HG02623 (cell line): Measurements from ENCODE around the gene NCS1.

Experiments
- ATAC-seq: cut with Tn5 transposase; IDR thresholded peaks from one replicate; pipeline ENCODE4 v1.9.1; 2021; ENCODE audit warnings: moderate library complexity; ENCODE audit not compliant: unreplicated experiment

Gene NCS1

DNA sequence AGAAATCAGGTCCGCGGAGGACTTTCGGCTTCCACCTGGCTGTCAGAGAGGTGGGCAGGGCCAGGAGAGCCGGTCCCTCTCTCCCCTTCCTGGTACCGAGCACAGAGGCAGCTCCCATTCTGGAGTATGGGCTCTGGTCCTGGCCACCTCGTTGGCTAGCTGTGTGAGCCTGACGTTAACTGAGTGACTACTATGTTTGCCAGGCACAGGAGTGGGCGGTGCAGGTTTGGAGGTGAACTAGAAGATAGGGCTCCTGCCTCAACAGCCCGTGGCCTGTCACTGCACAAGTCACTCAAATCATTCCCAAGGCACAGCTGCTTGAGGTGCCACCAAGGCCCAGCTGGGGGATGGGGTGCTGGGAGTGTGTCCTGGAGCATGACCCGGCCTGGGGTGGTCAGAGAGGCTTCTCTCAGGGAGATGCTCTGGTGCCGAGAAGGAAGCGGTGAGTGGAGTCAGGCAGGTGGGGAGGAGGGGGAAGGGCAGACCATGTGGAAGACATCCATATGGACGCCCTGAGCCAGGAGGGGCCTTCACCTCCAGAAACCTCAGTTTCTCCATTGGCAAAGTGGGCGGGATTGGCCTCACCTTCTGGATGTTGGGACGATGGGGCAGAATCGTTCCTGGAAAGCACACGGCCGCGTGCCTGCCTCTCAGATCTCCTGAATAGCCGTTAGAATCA is 39.5 kb downstream of the NCS1 start:
- ATAC-seq, result no peak

DNA sequence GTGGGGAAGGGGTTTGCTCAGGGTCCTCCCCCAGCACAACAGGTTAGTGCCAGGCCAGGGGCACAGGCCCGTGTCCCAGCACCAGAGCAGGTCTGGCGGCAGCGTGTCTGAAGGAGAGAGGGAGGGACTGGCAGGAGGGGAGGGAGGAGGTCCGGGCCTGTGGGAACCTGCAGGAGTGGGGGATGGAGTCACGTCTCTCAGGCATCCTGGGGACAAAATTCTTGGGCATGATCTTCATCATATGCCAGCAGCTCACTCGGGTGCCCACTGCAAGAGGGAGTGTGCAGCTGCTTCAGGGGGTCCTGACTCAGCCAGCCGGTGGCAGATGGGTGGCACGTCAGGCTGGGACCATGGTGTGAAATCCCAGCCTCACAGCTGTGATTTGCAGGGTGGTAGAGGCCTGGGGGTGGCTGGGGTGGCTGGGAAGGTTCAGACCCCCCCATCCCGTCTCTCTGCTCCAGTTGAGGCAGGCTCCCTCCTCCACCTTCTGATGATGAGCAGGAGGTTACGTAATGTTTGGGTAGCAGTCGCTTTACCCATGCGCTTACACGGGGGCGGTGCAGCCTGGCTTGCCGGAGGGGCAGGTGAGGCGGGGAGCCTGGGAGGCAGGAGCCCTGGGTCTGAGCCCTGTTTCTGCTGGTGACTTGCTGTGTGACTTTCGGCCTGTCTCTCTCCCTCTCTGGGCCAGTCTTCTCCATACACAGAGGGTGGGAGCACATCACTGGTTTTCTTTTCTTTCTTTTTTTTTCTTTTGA is 40.5 kb downstream of the NCS1 start:
- ATAC-seq, result no peak

DNA sequence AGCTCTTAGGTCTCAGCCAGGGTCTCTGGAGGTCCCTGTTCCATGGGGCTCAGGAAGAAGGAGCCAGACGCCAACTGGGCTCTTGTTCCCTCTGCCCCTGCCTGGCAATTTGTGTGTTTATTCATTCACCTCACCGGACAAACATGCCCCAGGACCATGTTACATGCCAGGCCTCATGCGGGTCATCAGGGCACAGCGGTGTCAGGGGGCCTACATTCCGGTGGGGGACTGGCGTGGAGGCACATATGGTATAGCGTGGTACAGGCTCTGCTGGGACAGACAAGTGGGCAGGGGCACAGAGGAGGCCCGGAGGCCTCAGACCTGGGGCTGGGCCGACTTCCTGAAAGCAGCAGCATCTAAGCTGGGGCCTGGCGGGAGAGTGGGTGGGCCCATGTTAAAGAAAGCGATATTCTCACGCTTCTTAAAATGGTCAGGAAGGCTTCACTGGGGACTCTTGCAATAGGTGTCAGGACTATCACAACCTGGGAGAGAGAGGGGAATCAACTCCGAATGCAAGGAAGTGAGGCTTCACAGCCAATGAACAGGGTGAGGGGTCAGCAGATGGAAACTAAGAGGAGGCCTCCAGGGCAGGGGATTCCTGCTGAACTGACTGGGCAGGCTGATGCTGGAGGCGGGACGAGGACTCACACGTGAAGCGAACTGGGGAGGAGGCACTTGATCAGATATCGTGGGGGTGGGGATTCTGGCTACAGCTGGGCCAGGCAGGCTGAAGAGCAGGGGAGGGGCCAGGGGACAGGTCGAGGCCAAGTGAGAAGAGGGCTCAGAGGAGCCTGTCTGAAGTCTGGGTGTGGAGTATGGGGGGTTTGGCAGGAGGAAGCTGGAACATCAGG is 41.9 kb downstream of the NCS1 start:
- ATAC-seq, result no peak

DNA sequence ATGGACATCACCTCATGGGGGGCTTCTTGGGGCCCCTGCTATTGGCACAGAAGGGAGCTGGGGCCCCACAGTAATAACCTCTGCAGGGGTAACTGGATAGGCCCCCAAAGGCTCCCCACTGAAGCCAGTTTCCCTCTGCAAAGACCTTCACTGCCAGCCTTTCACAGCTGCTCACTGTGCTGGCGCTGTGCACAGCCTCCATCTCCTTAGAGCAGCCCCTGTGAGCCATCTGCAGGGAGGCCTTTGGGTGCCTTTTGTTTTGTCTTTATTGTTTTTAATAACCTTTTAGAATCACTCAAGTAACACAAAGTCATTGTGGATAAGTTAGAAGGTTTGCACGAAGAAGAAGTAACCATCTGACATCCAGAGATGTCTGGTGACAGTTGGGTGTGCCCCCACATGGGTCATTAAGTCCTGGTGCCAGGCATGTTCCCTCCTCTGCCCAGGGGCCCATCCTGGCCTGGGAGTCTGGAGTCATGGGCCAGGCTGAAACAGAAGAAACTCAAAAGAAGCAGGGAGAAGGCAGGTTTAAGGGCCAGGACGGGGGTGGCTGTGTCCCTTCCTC is 42.7 kb downstream of the NCS1 start:
- ATAC-seq, result no peak

DNA sequence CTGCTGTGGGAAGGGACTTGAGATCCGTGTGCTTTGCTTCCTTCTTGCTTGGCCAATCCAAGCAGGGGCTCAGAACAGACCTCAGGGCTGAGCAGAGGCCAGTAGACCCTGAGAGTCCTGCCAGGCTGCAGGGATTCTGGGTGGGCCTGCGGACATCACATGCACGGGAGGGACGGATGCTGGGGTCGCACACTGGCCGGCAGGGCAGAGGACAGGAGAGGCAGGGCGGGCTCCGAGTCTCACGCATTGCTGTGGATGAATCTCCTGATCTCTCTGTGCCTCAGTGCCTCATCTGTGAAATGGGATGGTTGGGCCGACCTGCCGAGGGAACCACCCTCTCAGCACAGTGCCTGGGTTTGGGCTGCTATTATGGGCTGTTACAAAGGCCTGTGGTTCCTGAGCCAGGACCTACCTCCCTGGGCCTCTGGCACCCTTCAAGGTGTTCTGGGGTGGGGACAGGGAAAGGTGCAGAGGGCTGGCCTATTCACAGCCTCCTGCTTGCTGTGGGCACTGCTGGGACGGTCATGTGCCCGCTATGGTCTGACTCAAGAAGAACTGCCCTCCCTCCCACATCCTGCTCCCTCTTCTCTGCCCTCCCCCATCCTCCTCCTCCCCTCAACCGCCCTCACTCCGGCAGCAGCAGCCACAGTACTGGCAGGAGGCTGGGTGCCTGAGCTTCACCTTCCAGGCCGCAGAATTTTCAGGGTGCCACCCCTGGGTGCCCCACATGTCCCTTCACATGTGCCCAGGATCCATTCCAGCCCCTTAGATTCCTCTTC is 43.3 kb downstream of the NCS1 start:
- no peak for ATAC-seq

DNA sequence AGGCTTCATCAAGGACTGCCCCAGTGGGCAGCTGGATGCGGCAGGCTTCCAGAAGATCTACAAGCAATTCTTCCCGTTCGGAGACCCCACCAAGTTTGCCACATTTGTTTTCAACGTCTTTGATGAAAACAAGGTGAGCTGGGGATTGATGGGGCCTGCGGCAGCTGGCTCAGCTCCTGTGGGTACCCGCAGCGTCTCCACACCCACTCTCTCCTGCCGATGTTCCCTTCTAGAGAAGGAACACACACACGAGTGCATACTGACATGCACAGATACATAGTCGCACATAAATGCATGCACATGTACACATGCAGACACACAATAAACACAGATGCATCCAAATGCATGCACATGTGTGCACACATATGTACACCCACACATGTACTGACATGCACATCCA is 45.6 kb downstream of the NCS1 start:
- ATAC-seq, result no peak

DNA sequence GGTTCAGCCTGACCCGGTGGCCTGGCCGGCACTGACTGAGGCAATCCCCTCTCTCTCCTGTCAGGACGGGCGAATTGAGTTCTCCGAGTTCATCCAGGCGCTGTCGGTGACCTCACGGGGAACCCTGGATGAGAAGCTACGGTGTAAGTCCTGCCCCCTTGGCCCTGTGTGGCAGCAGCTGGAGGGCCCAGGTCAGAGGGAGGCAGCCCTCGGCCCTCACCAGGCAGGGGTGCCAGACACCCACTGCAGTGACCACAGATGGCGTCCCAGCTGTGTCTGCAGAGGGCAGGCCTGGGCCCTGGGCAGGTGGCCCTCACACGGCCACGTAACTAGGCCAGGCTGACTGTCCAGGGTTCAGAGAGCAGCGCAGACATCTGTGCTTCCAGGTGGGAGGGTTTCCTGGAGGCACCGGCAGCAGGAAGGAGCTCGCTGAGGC is 47.5 kb downstream of the NCS1 start:
- ATAC-seq, result no peak

DNA sequence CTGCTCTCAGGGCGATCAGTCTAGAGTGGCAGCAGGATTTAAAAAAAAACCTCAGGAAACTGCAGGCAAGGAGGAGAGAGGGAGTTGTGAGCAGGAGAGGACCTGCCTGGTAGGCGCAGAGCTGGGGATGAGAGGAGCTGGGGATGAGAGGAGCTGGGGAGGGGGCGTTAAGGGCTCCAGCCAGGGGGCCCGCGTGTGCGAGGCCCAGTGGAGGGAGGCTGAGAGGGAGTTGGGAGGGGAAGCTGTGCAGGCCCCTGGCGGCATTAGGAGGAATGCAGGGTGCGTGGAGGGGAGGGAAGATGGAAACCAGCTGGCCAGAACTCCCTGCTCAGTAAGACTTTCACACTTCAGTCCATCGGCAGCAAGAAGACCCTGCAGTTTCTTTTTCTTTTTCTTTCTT is 48.1 kb downstream of the NCS1 start:
- ATAC-seq, result no peak

DNA sequence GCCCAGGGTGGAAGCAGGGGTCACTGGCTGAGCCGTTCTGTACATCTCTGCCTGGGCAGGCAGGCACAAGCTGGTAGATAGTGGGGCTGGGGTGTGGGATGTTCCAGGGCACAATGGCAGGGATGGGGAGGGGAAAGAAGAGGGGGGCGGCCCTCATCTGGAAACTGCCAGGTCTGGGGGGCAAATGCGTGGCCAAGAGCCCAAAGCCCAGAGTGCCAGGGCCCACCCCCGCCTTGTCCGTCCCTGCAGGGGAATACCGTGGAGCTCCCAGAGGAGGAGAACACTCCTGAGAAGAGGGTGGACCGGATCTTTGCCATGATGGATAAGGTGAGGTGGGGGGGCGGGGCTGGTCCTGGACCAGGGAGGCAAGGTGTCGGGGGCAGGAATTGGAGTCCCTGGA is 50.6 kb downstream of the NCS1 start:
- no peak for ATAC-seq

DNA sequence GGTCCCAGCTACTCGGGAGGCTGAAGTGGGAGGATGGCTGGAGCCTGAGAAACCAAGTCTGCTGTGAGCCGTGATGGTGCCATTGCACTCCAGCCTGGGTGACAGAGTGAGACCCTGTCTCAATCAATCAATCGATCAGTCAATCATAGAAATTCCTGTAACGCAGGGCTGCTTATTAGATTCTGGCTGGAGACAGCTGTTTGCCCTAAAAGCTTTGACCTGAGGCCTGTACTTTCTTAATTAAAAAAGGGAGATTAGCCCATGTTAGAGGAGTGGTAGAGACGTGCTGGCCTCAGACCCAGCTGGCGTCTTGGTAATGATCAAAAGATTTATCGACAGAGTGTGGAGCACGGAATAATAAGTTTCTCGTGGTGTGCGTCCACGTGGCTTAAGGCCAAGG is 52.9 kb downstream of the NCS1 start:
- ATAC-seq, result no peak

DNA sequence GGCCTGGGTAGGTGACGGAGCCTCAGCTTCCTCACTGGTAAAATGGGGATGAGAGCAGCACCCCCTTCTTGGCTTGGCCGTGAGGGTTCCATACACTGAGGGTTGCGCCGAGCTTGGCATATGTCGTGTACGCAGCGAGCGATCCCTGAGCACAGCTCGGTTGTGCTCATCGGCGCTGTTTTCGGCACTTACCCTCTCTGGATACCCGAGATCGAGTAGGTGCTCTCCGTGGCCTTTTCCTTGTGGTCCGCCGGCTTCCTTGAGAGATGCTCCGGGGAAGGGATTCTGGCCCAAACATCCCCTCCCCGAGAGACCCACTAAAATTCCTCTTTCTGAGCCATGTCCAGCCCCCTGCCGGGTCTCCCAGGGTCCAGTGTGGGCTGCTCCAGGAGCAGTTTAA is 53.4 kb downstream of the NCS1 start:
- no peak for ATAC-seq

DNA sequence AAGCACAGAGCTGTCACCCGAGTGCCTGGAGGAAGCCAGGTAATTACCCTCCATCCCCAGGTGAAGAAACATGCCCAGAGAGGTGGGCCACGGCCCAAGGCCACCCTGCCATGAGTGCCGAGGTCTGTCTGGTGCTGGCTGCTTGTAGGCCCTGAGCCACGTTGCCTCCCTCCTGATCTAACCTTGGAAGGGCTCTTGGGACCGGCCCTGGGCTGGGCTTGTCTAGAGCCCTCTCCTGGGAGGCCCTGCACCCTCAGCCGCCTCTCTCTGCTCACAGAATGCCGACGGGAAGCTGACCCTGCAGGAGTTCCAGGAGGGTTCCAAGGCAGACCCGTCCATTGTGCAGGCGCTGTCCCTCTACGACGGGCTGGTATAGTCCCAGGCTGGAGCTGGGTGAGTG is 53.9 kb downstream of the NCS1 start:
- ATAC-seq, result no peak

DNA sequence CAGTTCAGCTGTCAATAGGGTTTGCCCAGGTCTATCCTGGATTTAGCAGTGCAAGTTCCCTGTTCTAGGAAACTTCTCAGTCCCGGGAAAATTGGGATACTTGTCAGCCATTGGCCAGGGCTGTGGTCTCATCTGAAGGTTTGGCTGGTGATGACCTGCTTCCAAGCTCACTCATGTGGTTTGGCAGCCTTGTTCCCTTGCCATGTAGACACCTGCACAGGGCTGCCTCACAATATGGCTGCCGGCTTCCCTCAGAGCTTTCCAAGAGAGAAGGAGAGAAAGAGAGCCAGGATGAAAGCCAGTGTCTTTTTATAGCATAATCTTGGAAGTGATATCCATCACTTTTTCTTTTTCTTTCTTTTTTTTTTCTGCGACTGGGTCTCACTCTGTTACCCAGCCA is 55.6 kb downstream of the NCS1 start:
- no peak for ATAC-seq

DNA sequence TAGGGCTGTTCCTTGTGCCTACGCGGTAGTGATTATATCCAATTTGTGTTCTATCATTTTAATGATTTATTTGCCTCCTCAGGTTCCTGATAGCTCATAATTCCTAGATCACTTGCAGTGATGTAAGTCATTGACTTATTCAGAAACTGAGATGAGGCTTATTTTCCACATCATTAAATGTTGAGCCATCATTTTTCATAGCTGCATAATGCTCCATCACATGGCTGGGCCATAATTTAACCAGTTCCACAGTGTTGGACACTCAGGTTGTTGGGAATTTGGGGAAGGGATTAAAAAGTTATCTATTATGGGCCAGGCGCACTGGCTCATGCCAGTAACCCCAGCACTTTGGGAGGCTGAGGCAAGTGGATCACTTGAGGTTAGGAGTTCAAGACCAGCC is 57.6 kb downstream of the NCS1 start:
- ATAC-seq, result no peak

DNA sequence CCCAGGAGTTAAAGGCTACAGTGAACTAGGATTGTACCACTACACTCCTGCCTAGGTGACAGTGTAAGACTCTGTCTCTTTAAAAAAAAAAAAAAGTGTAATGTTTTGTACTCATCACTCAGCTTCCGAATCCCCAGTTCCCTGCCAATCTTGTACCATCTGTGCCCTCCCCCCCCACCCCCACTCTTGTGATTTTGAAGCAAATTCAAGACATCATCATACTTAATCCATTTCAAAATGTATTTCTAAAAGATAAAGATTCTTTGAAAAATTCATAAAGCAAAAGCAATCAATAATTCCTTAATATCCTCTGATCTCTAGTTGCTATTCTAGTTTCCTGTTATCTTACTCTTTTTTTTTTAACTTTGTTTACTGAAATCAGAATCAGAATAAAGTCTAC is 58.4 kb downstream of the NCS1 start:
- no peak for ATAC-seq

DNA sequence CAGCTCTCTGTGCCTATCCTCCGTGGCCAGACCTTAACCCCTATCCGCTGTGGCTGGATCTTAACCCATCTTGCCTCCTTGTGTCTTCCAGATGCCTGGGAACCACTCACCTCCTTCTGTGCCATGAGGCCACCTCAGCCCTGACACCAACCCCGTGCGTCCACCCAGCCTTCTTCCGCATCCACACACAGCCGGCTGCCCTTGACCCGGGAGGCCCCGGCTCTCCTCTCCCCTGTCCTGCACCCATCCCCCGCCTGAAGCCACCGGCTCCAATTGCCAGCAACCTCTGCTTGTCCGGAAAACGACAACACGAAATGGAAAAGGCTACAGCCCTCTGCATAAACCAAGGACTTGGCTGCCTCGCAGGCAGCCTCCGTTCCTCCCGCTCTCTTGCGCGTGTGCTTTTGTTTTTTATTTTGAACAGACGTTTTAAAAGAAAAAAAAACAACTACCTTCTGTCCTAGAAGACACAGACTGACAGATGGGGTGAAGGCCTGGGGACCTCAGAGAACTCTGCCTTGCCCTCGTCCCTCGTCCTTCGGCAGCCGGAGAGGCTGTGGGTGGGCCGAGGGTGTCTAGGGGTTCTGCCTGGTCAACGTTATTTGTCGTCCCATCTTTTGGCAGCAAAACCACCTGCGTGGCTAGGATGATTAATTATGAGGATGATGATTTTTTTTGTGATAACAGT is 60.8 kb downstream of the NCS1 start:
- no peak for ATAC-seq

DNA sequence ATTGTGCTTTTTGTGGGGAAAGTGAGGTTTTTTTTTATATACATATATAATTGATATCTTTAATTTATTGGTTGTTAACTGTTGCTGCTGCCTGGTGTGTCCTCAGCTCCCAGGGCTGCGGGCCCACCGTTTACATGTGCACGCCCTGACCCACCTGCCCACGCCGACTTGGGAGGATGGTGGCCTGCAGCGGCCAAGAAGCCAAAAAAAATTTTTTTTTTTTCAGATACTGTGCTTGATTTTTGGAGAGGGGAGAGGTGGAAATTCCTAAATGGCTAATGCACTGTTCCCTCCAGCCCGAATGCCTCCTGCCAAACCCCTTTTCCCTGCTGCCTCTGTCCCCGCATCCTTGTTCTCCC is 61.4 kb downstream of the NCS1 start:
- no peak for ATAC-seq

DNA sequence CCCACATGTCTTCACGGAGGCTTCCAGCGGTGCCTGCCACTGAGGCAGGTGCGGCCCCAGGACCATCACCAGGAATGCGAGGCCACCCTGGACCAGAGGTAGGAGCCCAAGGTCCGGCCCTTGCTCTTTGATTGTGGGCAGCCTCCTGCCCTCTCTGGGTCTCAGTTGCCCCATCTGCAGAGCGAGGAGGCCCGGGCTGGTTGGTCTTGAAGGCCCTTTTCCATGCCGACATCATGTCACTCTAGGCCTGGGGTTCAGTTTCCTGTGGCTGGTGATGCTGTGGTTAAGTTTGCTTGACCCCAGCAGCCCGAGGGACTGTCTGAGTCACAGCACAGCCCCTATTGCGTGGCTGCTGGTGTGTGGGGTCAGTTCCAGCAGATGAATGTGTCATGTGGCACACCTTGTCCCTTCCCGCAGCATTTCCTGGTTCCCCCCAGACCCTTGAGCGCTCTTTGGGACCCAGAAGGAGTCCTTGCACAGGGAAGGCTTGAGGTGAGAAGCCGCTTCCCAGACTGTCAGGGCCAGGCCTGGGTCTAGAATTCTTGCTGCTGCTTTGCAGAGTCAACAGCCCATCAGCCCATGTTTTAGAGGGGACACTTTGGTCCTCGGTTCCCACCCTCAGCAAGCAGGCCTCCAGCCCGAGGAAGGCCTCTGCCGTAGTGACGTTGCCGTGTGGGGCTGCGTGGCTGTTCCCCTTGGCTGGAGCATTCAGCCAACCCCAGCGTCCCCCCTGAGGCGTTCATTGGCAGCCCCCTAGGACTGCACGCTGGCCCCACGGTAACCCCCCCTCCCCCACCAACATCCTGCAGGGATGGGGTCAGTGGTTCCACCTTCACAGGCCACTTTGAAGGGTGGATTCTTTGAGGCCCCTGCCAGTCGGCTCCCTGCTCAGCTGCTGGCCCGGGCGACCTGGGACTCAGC is 62.4 kb downstream of the NCS1 start:
- no peak for ATAC-seq
